K562 (cell line): ENCODE results near the gene AP1S3. TPM values are rescaled to one million over a fixed set of nuclear protein-coding genes. Genes with fewer than 3 reads are reported as not detected.

Experiments used
- ARHGAP35 ChIP-seq: fragments of 450-650 bp; IDR thresholded peaks from 2 replicates; pipeline ENCODE4 v1.6.1; 2018; ENCODE audit not compliant: partially characterized antibody
- BRD9 ChIP-seq: fragments of 450-650 bp; IDR thresholded peaks from 2 replicates; pipeline ENCODE4 v1.6.1; 2018; ENCODE audit warnings: low read depth; ENCODE audit not compliant: partially characterized antibody
- C11orf30 ChIP-seq: fragments of 450-650 bp; IDR thresholded peaks from 2 replicates; pipeline ENCODE4 v1.6.1; 2016; ENCODE audit warnings: low read depth, mild to moderate bottlenecking
- CHD1 ChIP-seq: fragments of 200-600 bp; sonication (generic); IDR thresholded peaks from one replicate; pipeline ENCODE4 v1.6.1; 2012; ENCODE audit warnings: mild to moderate bottlenecking, moderate library complexity, low read length, inconsistent platforms
- FOXK1 ChIP-seq: sonication (generic); formaldehyde crosslinking; IDR thresholded peaks from 2 replicates; pipeline ENCODE4 v1.8.0; 2022; ENCODE audit warnings: missing genetic modification reagents, mild to moderate bottlenecking, borderline replicate concordance
- GTF2F1 ChIP-seq: IDR thresholded peaks from 2 replicates; pipeline ENCODE4 v1.6.1; 2011; ENCODE audit warnings: low read depth, low read length, improper control_type of control experiment
- HEY1 ChIP-seq: fragments of 250-450 bp; sonication (Bioruptor Pico); IDR thresholded peaks from 2 replicates; pipeline ENCODE4 v1.5.0; 2020; ENCODE audit warnings: mild to moderate bottlenecking, moderate library complexity, borderline replicate concordance
- HLTF ChIP-seq: fragments of 450-650 bp; IDR thresholded peaks from 2 replicates; pipeline ENCODE4 v1.6.1; 2016
- KDM2B ChIP-seq: fragments of 250-450 bp; sonication (Bioruptor Pico); IDR thresholded peaks from 2 replicates; pipeline ENCODE4 v1.8.0; 2021; ENCODE audit warnings: mild to moderate bottlenecking, moderate library complexity
- MCM5 ChIP-seq: fragments of 450-650 bp; IDR thresholded peaks from 2 replicates; pipeline ENCODE4 v1.6.1; 2016; ENCODE audit warnings: low read depth
- MED1 ChIP-seq: sonication (generic); formaldehyde crosslinking; IDR thresholded peaks from 2 replicates; pipeline ENCODE4 v1.8.1; 2023; ENCODE audit warnings: missing genetic modification reagents, borderline replicate concordance
- OTX1 ChIP-seq: fragments of 450-650 bp; formaldehyde crosslinking; IDR thresholded peaks from 2 replicates; pipeline ENCODE4 v1.4.0; 2022; ENCODE audit warnings: mild to moderate bottlenecking
- PHF8 ChIP-seq: fragments of 200-600 bp; sonication (generic); IDR thresholded peaks from 2 replicates; pipeline ENCODE4 v1.6.1; 2012; ENCODE audit warnings: mixed run types, mild to moderate bottlenecking, inconsistent platforms, low read length, moderate library complexity, borderline replicate concordance
- POLR3A ChIP-seq: IDR thresholded peaks from 2 replicates; pipeline ENCODE4 v1.6.1; 2011; ENCODE audit warnings: borderline replicate concordance, mild to moderate bottlenecking, moderate library complexity; ENCODE audit not compliant: insufficient read length, insufficient read depth; ENCODE audit errors: extremely low read depth
- POU5F1 ChIP-seq: fragments of 150-350 bp; IDR thresholded peaks from 2 replicates; pipeline ENCODE4 v1.6.1; 2014; ENCODE audit warnings: borderline replicate concordance, low read length, low read depth, mild to moderate bottlenecking; ENCODE audit not compliant: partially characterized antibody
- SMARCB1 ChIP-seq: IDR thresholded peaks from 2 replicates; pipeline ENCODE4 v1.6.1; 2011; ENCODE audit warnings: improper control_type of control experiment, low read depth; ENCODE audit not compliant: insufficient read length
- TSC22D4 ChIP-seq: fragments of 450-650 bp; IDR thresholded peaks from 2 replicates; pipeline ENCODE4 v1.6.1; 2016; ENCODE audit warnings: missing genetic modification characterization, missing biosample characterization, control low read depth
- U2AF1 ChIP-seq: fragments of 200-400 bp; formaldehyde crosslinking; optimal IDR thresholded peaks from 2 replicates; pipeline ENCODE3; 2017; ENCODE audit warnings: mild to moderate bottlenecking, low read depth, low read length, moderate library complexity
- U2AF2 ChIP-seq: fragments of 200-400 bp; formaldehyde crosslinking; optimal IDR thresholded peaks from 2 replicates; pipeline ENCODE3; 2017; ENCODE audit warnings: low read depth, mild to moderate bottlenecking, low read length
- YBX1 ChIP-seq: fragments of 450-650 bp; IDR thresholded peaks from 2 replicates; pipeline ENCODE4 v1.7.1; 2016; ENCODE audit warnings: mild to moderate bottlenecking
- ZKSCAN8 ChIP-seq: fragments of 200-800 bp; sonication (Bioruptor generic); IDR thresholded peaks from 2 replicates; pipeline ENCODE4 v1.6.1; 2016; ENCODE audit warnings: missing genetic modification characterization, missing compliant biosample characterization
- ZNF174 ChIP-seq: fragments of 250-450 bp; sonication (Bioruptor Pico); IDR thresholded peaks from 2 replicates; pipeline ENCODE4 v1.4.0; 2020; ENCODE audit warnings: mild to moderate bottlenecking
- ZNF644 ChIP-seq: fragments of 200-800 bp; sonication (Bioruptor generic); IDR thresholded peaks from 2 replicates; pipeline ENCODE4 v1.6.1; 2016; ENCODE audit warnings: low read depth, missing genetic modification characterization, missing compliant biosample characterization
- ZNF764 ChIP-seq: fragments of 250-450 bp; sonication (Bioruptor Pico); IDR thresholded peaks from 2 replicates; pipeline ENCODE4 v1.4.0; 2020; ENCODE audit warnings: low read depth, mild to moderate bottlenecking, moderate library complexity
- polyA plus RNA-seq, 8 experiments: library from polyadenylated mRNA; depleted of rRNA in 4 of 8; stranded (reverse) in 5 of 8; unstranded in 3 of 8; fragments of >200 nt; fragmentation: Nextera tagmentation in 2 of 8; fragmentation: Illumina TruSeq in 1 of 8; extraction: Ambion mirVana in 2 of 8; extraction: Trizol in 1 of 8; gene quantifications; 2 replicates each; pipeline versions ENCODE4 v1.2.1 to v1.2.3, GENCODE V29; 2011 to 2014; ENCODE audit warnings: inconsistent platforms in 1 of 8, missing spikeins in 1 of 8
- total RNA-seq, 7 experiments: library from RNA; depleted of rRNA in 6 of 7; stranded (reverse); fragments of >200 nt in 6 of 7; fragmentation: Illumina TruSeq in 2 of 7; extraction: Trizol in 2 of 7; gene quantifications; 2 replicates each; pipeline versions ENCODE4 v1.2.1 to v1.2.3, GENCODE V29; 2011 to 2021; ENCODE audit warnings: low replicate concordance in 1 of 7
- TF ChIP-seq, protein P1 (sequence below): fragments of 150-350 bp; IDR thresholded peaks from 2 replicates; pipeline ENCODE4 v1.6.1; 2014; ENCODE audit warnings: low read depth, mild to moderate bottlenecking, low read length, borderline replicate concordance
- TF ChIP-seq, protein P2 (sequence below): sonication (generic); formaldehyde crosslinking; IDR thresholded peaks from 2 replicates; pipeline ENCODE4 v1.8.0; 2022; ENCODE audit warnings: mild to moderate bottlenecking, missing genetic modification reagents, borderline replicate concordance

AP1S3 gene
- total and polyA plus RNA-seq, 9 of the 15 experiments (the other 6 are each of a cell fraction or from before 2014, with no cell fraction given), result 0.50 to 3.8 (median 2.1) TPM

DNA sequence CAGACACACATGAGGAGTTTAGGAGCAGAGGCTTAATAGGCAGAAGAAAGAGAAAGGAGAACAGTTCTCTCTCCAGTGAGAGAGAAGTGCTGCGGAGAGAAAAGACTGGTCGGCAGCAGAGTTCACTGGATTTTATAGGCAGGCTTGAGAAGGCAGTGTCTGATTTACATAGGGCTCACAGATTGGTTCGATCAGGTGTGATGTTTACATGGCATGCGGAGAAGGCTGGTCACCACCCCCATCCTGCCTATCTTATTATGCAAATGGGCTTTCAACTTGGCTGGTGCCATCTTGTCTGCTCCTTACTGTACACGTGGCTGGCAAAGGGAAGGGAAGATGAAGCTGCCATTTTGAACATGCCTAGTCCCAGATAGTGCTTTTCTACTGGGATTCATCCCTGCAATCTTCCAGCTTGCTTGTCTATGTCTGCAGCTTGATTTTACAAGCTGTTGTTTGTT is 113.4 kb downstream of the AP1S3 start (continued):
- TF ChIP-seq MED1 (CRISPR knock-in tag), result no peak
- no peak for TF ChIP-seq YBX1
- no peak for TF ChIP-seq CHD1
- no peak for TF ChIP-seq ZNF174 (CRISPR knock-in tag)
- no peak for TF ChIP-seq FOXK1
- no peak for TF ChIP-seq HLTF
- TF ChIP-seq ARHGAP35, result no peak
- no peak for TF ChIP-seq ZNF644 (tag)
- TF ChIP-seq POLR3A, result no peak
- no peak for TF ChIP-seq ZNF764 (CRISPR knock-in tag)
- no peak for TF ChIP-seq C11orf30
- TF ChIP-seq, protein P1, sequence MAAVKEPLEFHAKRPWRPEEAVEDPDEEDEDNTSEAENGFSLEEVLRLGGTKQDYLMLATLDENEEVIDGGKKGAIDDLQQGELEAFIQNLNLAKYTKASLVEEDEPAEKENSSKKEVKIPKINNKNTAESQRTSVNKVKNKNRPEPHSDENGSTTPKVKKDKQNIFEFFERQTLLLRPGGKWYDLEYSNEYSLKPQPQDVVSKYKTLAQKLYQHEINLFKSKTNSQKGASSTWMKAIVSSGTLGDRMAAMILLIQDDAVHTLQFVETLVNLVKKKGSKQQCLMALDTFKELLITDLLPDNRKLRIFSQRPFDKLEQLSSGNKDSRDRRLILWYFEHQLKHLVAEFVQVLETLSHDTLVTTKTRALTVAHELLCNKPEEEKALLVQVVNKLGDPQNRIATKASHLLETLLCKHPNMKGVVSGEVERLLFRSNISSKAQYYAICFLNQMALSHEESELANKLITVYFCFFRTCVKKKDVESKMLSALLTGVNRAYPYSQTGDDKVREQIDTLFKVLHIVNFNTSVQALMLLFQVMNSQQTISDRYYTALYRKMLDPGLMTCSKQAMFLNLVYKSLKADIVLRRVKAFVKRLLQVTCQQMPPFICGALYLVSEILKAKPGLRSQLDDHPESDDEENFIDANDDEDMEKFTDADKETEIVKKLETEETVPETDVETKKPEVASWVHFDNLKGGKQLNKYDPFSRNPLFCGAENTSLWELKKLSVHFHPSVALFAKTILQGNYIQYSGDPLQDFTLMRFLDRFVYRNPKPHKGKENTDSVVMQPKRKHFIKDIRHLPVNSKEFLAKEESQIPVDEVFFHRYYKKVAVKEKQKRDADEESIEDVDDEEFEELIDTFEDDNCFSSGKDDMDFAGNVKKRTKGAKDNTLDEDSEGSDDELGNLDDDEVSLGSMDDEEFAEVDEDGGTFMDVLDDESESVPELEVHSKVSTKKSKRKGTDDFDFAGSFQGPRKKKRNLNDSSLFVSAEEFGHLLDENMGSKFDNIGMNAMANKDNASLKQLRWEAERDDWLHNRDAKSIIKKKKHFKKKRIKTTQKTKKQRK, result no peak
- no peak for TF ChIP-seq HEY1 (CRISPR knock-in tag)
- TF ChIP-seq, protein P2, sequence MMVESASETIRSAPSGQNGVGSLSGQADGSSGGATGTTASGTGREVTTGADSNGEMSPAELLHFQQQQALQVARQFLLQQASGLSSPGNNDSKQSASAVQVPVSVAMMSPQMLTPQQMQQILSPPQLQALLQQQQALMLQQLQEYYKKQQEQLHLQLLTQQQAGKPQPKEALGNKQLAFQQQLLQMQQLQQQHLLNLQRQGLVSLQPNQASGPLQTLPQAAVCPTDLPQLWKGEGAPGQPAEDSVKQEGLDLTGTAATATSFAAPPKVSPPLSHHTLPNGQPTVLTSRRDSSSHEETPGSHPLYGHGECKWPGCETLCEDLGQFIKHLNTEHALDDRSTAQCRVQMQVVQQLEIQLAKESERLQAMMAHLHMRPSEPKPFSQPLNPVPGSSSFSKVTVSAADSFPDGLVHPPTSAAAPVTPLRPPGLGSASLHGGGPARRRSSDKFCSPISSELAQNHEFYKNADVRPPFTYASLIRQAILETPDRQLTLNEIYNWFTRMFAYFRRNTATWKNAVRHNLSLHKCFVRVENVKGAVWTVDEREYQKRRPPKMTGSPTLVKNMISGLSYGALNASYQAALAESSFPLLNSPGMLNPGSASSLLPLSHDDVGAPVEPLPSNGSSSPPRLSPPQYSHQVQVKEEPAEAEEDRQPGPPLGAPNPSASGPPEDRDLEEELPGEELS (CRISPR knock-in tag), result no peak
- no peak for TF ChIP-seq U2AF2
- no peak for TF ChIP-seq TSC22D4 (tag)
- no peak for TF ChIP-seq U2AF1
- peak; percentile 75; the same call in 1 of the 2 replicates for TF ChIP-seq GTF2F1
- TF ChIP-seq MCM5, result no peak
- TF ChIP-seq BRD9, result no peak
- TF ChIP-seq KDM2B, result no peak
- TF ChIP-seq ZKSCAN8 (CRISPR knock-in tag), result no peak
- no peak for TF ChIP-seq POU5F1
- TF ChIP-seq SMARCB1, result no peak
- no peak for TF ChIP-seq PHF8
- TF ChIP-seq OTX1 (CRISPR knock-in tag), result no peak
